Gastrocnemius medialis (tissue), 4 donors: ENCODE results near the gene TMEM123. TPM values are rescaled to one million over a fixed set of nuclear protein-coding genes. Genes with fewer than 3 reads are reported as not detected.
"Not testable (repeated sequence)": the region's sequence is repeated elsewhere in the genome, so short reads cannot be mapped to it uniquely, and the experiment has no call there.

ENCODE experiments used
- ATAC-seq, 2 donors: fragments of 150-250 bp; one replicate each; pipeline ENCODE4 v1.9.1; 2016
- DNase-seq, 2 donors: peaks; one replicate each; pipeline ENCODE4 v3.0.0-alpha.2; 2019
- H3K27ac ChIP-seq, 4 donors: fragments of 200-600 bp; sonication (generic); 1 replicate in 1 of 4; 2 replicates in 3 of 4; pipeline ENCODE4 v1.5.1; 2016 to 2018; ENCODE audit warnings: mild to moderate bottlenecking in 2 of 4, moderate library complexity in 1 of 4
- H3K27me3 ChIP-seq, 3 donors: fragments of 200-600 bp; sonication (generic) in 2 of 3; 1 replicate in 1 of 3; 2 replicates in 2 of 3; pipeline versions ENCODE4 v1.5.1 to v1.6.0; 2016 to 2019; ENCODE audit warnings: mild to moderate bottlenecking in 1 of 3, moderate library complexity in 1 of 3
- H3K36me3 ChIP-seq, 2 donors: fragments of 200-600 bp; sonication (generic) in 1 of 2; one replicate each; pipeline ENCODE4 v1.5.1; 2017 to 2018
- H3K4me1 ChIP-seq, 2 donors: fragments of 200-600 bp; sonication (generic) in 1 of 2; one replicate each; pipeline ENCODE4 v1.5.1; 2016 to 2017; ENCODE audit warnings: mild to moderate bottlenecking in 2 of 2
- H3K4me3 ChIP-seq, 4 donors: fragments of 200-600 bp; sonication (generic) in 3 of 4; 1 replicate in 1 of 4; 2 replicates in 3 of 4; pipeline ENCODE4 v1.5.1; 2016 to 2019; ENCODE audit warnings: mild to moderate bottlenecking in 2 of 4
- H3K9me3 ChIP-seq, 3 donors: fragments of 200-600 bp; sonication (generic) in 2 of 3; 1 replicate in 1 of 3; 2 replicates in 2 of 3; pipeline ENCODE4 v1.5.1; 2016 to 2019
- CTCF ChIP-seq, 5 experiments: fragments of 450-650 bp in 3 of 5; fragments of 200-600 bp in 2 of 5; sonication (generic) in 2 of 5; IDR thresholded peaks in 4 of 5; conservative IDR thresholded peaks in 1 of 5; 1 replicate in 4 of 5; 2 replicates in 1 of 5; pipeline ENCODE4 v1.5.1; 2016 to 2019; ENCODE audit warnings: antibody characterized with exemption in 5 of 5, mild to moderate bottlenecking in 3 of 5, moderate library complexity in 3 of 5
- POLR2A ChIP-seq, 2 donors: fragments of 450-650 bp; IDR thresholded peaks; one replicate each; pipeline ENCODE4 v1.6.1; 2017; ENCODE audit warnings: antibody characterized with exemption in 2 of 2, mild to moderate bottlenecking in 2 of 2, moderate library complexity in 2 of 2
- in situ Hi-C, 4 donors: fragments of 200-750 bp; cut with MboI; loops; one replicate each; pipeline versions ENCODE4 v1.15.0 to v1.8.0; 2017; ENCODE audit warnings: low sequenced_read_pairs in 4 of 4
- intact Hi-C: fragments of 100-400 bp; cut with DNase I; formaldehyde crosslinking; loops from one replicate; pipeline ENCODE4 v1.15.1; 2023; ENCODE audit warnings: low total_unique reads
- total RNA-seq, 4 donors: library from RNA; depleted of rRNA; stranded (reverse); fragments of >200 nt; gene quantifications; one replicate each; pipeline versions ENCODE4 v1.1.0 to v1.2.3, GENCODE V29; 2016

TMEM123 gene
- total RNA-seq, 4 donors from 2014 or later = 12.5 to 38.0 (median 22.6) TPM

- in situ Hi-C loops = no loop called here
- no peak for ATAC-seq
- TF ChIP-seq CTCF (IDR thresholded peaks at IDR 0.05 in 4 of 5, conservative IDR thresholded peaks at IDR 0.05 in 1 of 5) (no peak), POLR2A (IDR thresholded peaks at IDR 0.05) (no peak)
- intact Hi-C loops = no loop called here
- no peak overlapping the region for H3K4me3 ChIP-seq
- no peak for DNase-seq
- H3K4me1 ChIP-seq = peaks cover 10 to 13% of the 10 kb centered on the region in 2 donors
- peaks cover 0 to 5% of the 10 kb centered on the region in 2 donors for H3K36me3 ChIP-seq
- H3K27me3 ChIP-seq = no peaks in the 10 kb centered on the region
- no peak overlapping the region for H3K27ac ChIP-seq
- H3K9me3 ChIP-seq = no peaks in the 10 kb centered on the region
These were observed 3.7 kb downstream of the TMEM123 start for GRCh38 chr11:102448869-102449224.

- no peak overlapping the region for H3K27ac ChIP-seq
- TF ChIP-seq CTCF (IDR thresholded peaks at IDR 0.05 in 4 of 5, conservative IDR thresholded peaks at IDR 0.05 in 1 of 5) = no peak
- no peak for TF ChIP-seq POLR2A (IDR thresholded peaks at IDR 0.05)
- H3K4me1 ChIP-seq = peaks cover 10% of the 10 kb centered on the region in 2 donors
These were observed 4.4 kb downstream of the TMEM123 start for GRCh38 chr11:102447941-102448868.

GRCh38 chr11:102447193-102447592 is 5.4 kb downstream of the TMEM123 start:
- no peak for TF ChIP-seq CTCF (IDR thresholded peaks at IDR 0.05 in 4 of 5, conservative IDR thresholded peaks at IDR 0.05 in 1 of 5)
- TF ChIP-seq POLR2A (IDR thresholded peaks at IDR 0.05) = no peak
- H3K27ac ChIP-seq = no peak overlapping the region
- in situ Hi-C loops = no loop called here
- ATAC-seq (no peak), DNase-seq (no peak)
- intact Hi-C loops = no loop called here
- no peaks in the 10 kb centered on the region for H3K9me3 ChIP-seq
- H3K27me3 ChIP-seq = no peaks in the 10 kb centered on the region
- H3K36me3 ChIP-seq = peaks cover 0 to 5% of the 10 kb centered on the region in 2 donors
- H3K4me1 ChIP-seq = peaks cover 8 to 10% of the 10 kb centered on the region in 2 donors
- no peak overlapping the region for H3K4me3 ChIP-seq

More at GRCh38 chr11:102447941-102448868, 4.4 kb downstream of the TMEM123 start:
- peaks cover 0 to 5% of the 10 kb centered on the region in 2 donors for H3K36me3 ChIP-seq
- H3K27me3 ChIP-seq = no peaks in the 10 kb centered on the region
- H3K9me3 ChIP-seq = no peaks in the 10 kb centered on the region
- intact Hi-C loops (no loop called here), in situ Hi-C loops (no loop called here)
- ATAC-seq = no peak
- no peak overlapping the region for H3K4me3 ChIP-seq
- DNase-seq = no peak

- in situ Hi-C loops (no loop called here), intact Hi-C loops (no loop called here)
- no peak overlapping the region for H3K4me3 ChIP-seq
- no peak overlapping the region for H3K27ac ChIP-seq
- DNase-seq (no peak), ATAC-seq (no peak)
- no peaks in the 10 kb centered on the region for H3K9me3 ChIP-seq
- peaks cover 8 to 10% of the 10 kb centered on the region in 2 donors for H3K4me1 ChIP-seq
- no peaks in the 10 kb centered on the region for H3K27me3 ChIP-seq
- no peak for TF ChIP-seq POLR2A (IDR thresholded peaks at IDR 0.05)
- TF ChIP-seq CTCF (IDR thresholded peaks at IDR 0.05 in 4 of 5, conservative IDR thresholded peaks at IDR 0.05 in 1 of 5) = no peak
- H3K36me3 ChIP-seq = peaks cover 0 to 5% of the 10 kb centered on the region in 2 donors
These were observed 6.0 kb downstream of the TMEM123 start for GRCh38 chr11:102446606-102447005.

- H3K27ac ChIP-seq, in situ Hi-C loops, H3K4me1 ChIP-seq, ATAC-seq, DNase-seq, H3K9me3 ChIP-seq, intact Hi-C loops, H3K36me3 ChIP-seq, H3K27me3 ChIP-seq, H3K4me3 ChIP-seq: not testable (repeated sequence)
These were observed 7.9 kb downstream of the TMEM123 start for GRCh38 chr11:102444693-102445092.

GRCh38 chr11:102444142-102444541 is 8.4 kb downstream of the TMEM123 start:
- ATAC-seq, H3K4me1 ChIP-seq, DNase-seq, in situ Hi-C loops, H3K27ac ChIP-seq, H3K4me3 ChIP-seq, H3K9me3 ChIP-seq, intact Hi-C loops, H3K27me3 ChIP-seq, H3K36me3 ChIP-seq: not testable (repeated sequence)

GRCh38 chr11:102439063-102439363 is 13.6 kb downstream of the TMEM123 start:
- H3K4me1 ChIP-seq, intact Hi-C loops, H3K9me3 ChIP-seq, H3K4me3 ChIP-seq, H3K27me3 ChIP-seq, DNase-seq, H3K36me3 ChIP-seq, ATAC-seq, H3K27ac ChIP-seq, in situ Hi-C loops: not testable (repeated sequence)
